Thyroid gland (tissue), 4 donors: ENCODE measurements around the gene PTPRN2.

ENCODE experiments used
- CTCF ChIP-seq, 6 experiments: fragments of 200-600 bp in 3 of 6; fragments of 450-650 bp in 3 of 6; sonication (generic) in 3 of 6; IDR thresholded peaks; one replicate each; pipeline ENCODE4 v1.5.1; 2016 to 2019; ENCODE audit warnings: antibody characterized with exemption in 6 of 6, mild to moderate bottlenecking in 2 of 6, inconsistent platforms in 1 of 6, moderate library complexity in 1 of 6
- POLR2A ChIP-seq, 2 donors: fragments of 450-650 bp; IDR thresholded peaks; one replicate each; pipeline ENCODE4 v1.6.1; 2017; ENCODE audit warnings: antibody characterized with exemption in 2 of 2, mild to moderate bottlenecking in 2 of 2, moderate library complexity in 1 of 2

- no peak for TF ChIP-seq CTCF (IDR thresholded peaks at IDR 0.05)
- TF ChIP-seq POLR2A (IDR thresholded peaks at IDR 0.05), result no peak
Measured at GRCh38 chr7:157520249-157520648, 1067.4 kb downstream of the PTPRN2 start.
